Calu3 (cell line): ENCODE measurements around the gene ATP4B. TPM values are rescaled to one million over a fixed set of nuclear protein-coding genes. Genes with fewer than 3 reads are reported as not detected.

Source experiments
- BruUV-seq: library from RNA; stranded (reverse); fragments of 400-500 nt; replicated peaks from 2 replicates; lab custom pipeline; 2021; lab: Mats Ljungman, UMichigan
- CTCF ChIA-PET: fragments of 300-600 bp; sonication (Branson Sonifier 250); formaldehyde crosslinking; loops from one replicate; lab custom pipeline; 2022; ENCODE audit warnings: antibody characterized with exemption; lab: Charles Lee
- DNase-seq: peaks from one replicate; pipeline ENCODE4 v3.0.0; 2022
- H3K27ac Mint-ChIP-seq: one replicate; pipeline ENCODE4 v1.8.0; 2022; ENCODE audit warnings: mixed read lengths; ENCODE audit not compliant: unreplicated experiment
- H3K27me3 Mint-ChIP-seq: one replicate; pipeline ENCODE4 v1.8.0; 2022; ENCODE audit warnings: mixed read lengths; ENCODE audit not compliant: unreplicated experiment
- H3K36me3 Mint-ChIP-seq: one replicate; pipeline ENCODE4 v1.8.0; 2022; ENCODE audit warnings: mild to moderate bottlenecking, moderate library complexity, mixed read lengths; ENCODE audit not compliant: insufficient read depth, unreplicated experiment
- H3K4me1 Mint-ChIP-seq: one replicate; pipeline ENCODE4 v1.8.0; 2022; ENCODE audit warnings: mild to moderate bottlenecking, low read depth, mixed read lengths; ENCODE audit not compliant: unreplicated experiment
- H3K4me3 Mint-ChIP-seq: one replicate; pipeline ENCODE4 v1.8.0; 2022; ENCODE audit warnings: mild to moderate bottlenecking, low read depth, moderate library complexity, mixed read lengths; ENCODE audit not compliant: unreplicated experiment
- H3K9me3 Mint-ChIP-seq: one replicate; pipeline ENCODE4 v1.8.0; 2022; ENCODE audit warnings: low read depth, mixed read lengths; ENCODE audit not compliant: unreplicated experiment
- intact Hi-C: fragments of 100-400 bp; cut with micrococcal nuclease; formaldehyde crosslinking; loops from one replicate; pipeline ENCODE4 v1.10.0; 2022; ENCODE audit not compliant: unreplicated experiment
- total RNA-seq: library from RNA; stranded (reverse); gene quantifications from 2 replicates; pipeline ENCODE4 v1.2.3, GENCODE V29; 2022
- TF ChIP-seq, protein P1 (sequence below): fragments of 200-600 bp; IDR thresholded peaks from one replicate; pipeline ENCODE4 v1.8.0; 2022; ENCODE audit warnings: antibody characterized with exemption; ENCODE audit not compliant: unreplicated experiment

Gene ATP4B
- total RNA-seq, 1 experiment from 2014 or later, result not detected

DNA sequence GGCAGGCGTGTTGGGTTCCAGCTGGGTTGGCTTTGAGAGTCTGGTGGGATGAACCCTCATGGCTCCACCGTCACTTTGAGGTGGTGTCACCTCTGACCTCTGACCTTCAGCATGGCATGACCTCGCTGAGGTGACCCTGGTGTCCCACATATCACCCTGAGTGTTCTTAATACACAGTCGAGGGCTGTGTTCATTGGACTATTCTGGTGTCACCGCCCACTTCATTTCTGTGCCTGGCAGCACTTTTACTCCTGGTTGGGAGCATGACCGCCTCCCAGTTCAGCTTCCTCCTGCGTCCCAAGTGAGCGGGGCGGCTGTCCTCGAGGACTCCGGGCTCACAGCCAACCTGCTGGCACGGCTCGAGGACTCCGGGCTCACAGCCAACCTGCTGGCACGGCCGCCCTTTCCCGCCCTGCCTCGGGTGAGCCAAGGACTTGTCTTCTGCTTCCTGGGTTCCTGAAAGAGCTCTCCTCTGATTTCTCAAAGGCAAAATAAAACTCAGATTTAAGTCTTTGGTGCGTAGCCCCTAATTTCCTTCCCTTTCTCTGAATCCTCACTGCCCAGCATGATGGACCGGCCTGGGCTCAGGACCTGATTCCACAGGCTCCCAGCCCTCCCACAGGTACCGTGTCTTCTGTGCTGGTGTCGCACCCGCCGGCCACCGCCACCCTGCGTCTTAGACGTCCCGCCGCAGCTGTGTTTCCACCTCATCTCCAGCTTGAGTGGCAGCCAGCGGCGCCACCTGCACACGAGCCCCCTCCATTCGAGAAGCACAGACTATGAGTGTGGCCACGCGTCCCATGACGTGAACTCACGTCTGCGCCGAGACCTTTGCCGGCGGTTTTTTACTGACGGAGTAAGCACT is 10.4 kb downstream of the ATP4B start:
- no TSS peak for BruUV-seq
- no peak overlapping the region for H3K4me3 Mint-ChIP-seq
- intact Hi-C loops, result no loop called here
- CTCF ChIA-PET, result no interaction called here
- peaks cover 5% of the 10 kb centered on the region for H3K9me3 Mint-ChIP-seq
- H3K4me1 Mint-ChIP-seq, result no peaks in the 10 kb centered on the region
- H3K27ac Mint-ChIP-seq, result no peak overlapping the region
- DNase-seq, result peak; percentile 51
- H3K36me3 Mint-ChIP-seq, result no peaks in the 10 kb centered on the region
- TF ChIP-seq, protein P1, sequence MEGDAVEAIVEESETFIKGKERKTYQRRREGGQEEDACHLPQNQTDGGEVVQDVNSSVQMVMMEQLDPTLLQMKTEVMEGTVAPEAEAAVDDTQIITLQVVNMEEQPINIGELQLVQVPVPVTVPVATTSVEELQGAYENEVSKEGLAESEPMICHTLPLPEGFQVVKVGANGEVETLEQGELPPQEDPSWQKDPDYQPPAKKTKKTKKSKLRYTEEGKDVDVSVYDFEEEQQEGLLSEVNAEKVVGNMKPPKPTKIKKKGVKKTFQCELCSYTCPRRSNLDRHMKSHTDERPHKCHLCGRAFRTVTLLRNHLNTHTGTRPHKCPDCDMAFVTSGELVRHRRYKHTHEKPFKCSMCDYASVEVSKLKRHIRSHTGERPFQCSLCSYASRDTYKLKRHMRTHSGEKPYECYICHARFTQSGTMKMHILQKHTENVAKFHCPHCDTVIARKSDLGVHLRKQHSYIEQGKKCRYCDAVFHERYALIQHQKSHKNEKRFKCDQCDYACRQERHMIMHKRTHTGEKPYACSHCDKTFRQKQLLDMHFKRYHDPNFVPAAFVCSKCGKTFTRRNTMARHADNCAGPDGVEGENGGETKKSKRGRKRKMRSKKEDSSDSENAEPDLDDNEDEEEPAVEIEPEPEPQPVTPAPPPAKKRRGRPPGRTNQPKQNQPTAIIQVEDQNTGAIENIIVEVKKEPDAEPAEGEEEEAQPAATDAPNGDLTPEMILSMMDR, result no peak
- no peaks in the 10 kb centered on the region for H3K27me3 Mint-ChIP-seq

DNA sequence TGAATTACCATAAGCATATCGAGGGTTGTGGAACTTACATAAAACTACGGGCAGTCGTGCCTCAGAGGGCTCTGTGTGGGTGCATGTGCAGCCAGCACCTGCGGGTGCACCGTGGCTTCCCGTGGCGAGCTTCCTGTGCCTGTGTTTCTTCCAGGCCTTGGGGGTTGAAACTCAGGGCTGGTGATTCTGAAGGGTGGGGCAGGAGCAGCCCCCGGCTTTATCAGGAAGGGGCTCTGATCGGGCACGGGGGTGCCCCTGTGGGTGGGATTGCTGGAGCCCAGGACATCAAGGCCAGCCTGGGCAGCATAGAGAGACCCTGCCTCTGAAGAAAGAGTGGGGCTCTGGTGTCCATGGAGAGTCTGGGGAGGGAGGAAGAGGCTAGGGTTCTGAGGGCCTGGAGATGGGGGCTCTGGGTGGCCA is 11.1 kb downstream of the ATP4B start:
- intact Hi-C loops, result no loop called here
- no peaks in the 10 kb centered on the region for H3K36me3 Mint-ChIP-seq
- TF ChIP-seq, protein P1, result no peak
- H3K4me3 Mint-ChIP-seq, result no peak overlapping the region
- BruUV-seq, result no TSS peak
- no peak for DNase-seq
- H3K9me3 Mint-ChIP-seq, result peaks cover 8% of the 10 kb centered on the region
- no peaks in the 10 kb centered on the region for H3K4me1 Mint-ChIP-seq
- CTCF ChIA-PET, result no interaction called here
- H3K27me3 Mint-ChIP-seq, result no peaks in the 10 kb centered on the region
- no peak overlapping the region for H3K27ac Mint-ChIP-seq

DNA sequence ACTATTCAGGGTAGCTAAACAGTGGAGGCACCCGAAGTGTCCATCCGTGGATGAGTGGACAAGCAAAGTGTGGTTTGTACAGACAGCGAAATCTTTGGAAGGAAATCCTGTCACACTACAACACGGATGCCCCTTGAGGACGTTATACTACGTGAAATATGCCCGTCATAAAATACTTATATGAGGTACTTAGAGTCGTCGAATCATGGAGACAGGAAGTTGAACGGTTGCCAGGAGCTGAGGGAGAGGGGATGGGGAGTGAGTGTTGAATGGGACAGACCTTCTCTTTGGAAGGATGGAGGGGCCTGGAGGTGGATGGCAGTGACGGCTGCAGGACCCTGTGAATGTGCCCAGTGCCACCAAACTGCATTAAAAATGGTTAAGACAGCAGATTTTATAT is 11.6 kb downstream of the ATP4B start:
- BruUV-seq, result no TSS peak
- Mint-ChIP-seq H3K27me3 (no peaks in the 10 kb centered on the region), H3K36me3 (no peaks in the 10 kb centered on the region), H3K4me3 (no peak overlapping the region), H3K4me1 (no peaks in the 10 kb centered on the region), H3K9me3 (peaks cover 8% of the 10 kb centered on the region), H3K27ac (no peak overlapping the region)
- TF ChIP-seq, protein P1, result no peak
- CTCF ChIA-PET, result no interaction called here
- DNase-seq, result no peak
- intact Hi-C loops, result no loop called here

DNA sequence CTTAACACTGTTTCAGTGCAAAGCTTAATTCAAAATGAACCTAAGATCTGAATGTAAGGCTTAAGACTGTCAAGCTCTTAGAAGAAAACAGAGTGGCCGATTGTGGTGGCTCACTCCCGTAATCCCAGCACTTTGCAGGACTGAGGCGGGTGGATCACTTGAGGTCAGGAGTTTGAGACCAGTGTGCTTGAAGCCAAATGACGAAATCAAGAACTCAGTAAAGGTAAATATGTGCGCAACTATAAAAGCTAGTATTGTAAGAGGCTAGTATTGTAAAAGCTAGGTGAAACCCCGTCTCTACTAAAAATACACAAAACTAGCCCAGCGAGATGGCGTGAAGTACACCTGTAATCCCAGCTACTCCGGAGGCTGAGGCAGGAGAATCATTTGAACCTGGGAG is 12.7 kb downstream of the ATP4B start:
- TF ChIP-seq, protein P1, result no peak
- Mint-ChIP-seq H3K9me3 (peaks cover 8% of the 10 kb centered on the region), H3K27ac (no peak overlapping the region), H3K36me3 (no peaks in the 10 kb centered on the region), H3K4me3 (no peak overlapping the region), H3K27me3 (no peaks in the 10 kb centered on the region), H3K4me1 (no peaks in the 10 kb centered on the region)
- BruUV-seq, result no TSS peak
- intact Hi-C loops, result no loop called here
- CTCF ChIA-PET, result no interaction called here
- no peak for DNase-seq
